Kidney (tissue), 14 donors: Measurements from ENCODE around the gene XRCC5. TPM values are rescaled to one million over a fixed set of nuclear protein-coding genes. Genes with fewer than 3 reads are reported as not detected.

Source experiments
- DNase-seq, 5 donors: peaks; one replicate each; pipeline ENCODE4 v3.0.0-alpha.2; 2013 to 2020
- FAIRE-seq: peaks from 2 replicates; lab custom pipeline; 2012; peaks lifted over from hg19 to GRCh38; lab: Jason Lieb, UNC
- H3K27ac ChIP-seq, 2 donors: one replicate each; pipeline ENCODE4 v1.7.0; 2013; ENCODE audit warnings: low read depth in 2 of 2, low read length in 2 of 2, inconsistent platforms in 1 of 2
- H3K27me3 ChIP-seq: one replicate; pipeline ENCODE4 v1.7.1; 2013; ENCODE audit warnings: low read length, inconsistent platforms; ENCODE audit not compliant: control insufficient read depth, insufficient read depth
- H3K36me3 ChIP-seq, 3 donors: one replicate each; pipeline versions ENCODE4 v1.7.0 to v1.7.1; 2013; ENCODE audit warnings: low read length in 3 of 3, control low read depth in 1 of 3, inconsistent platforms in 1 of 3; ENCODE audit not compliant: insufficient read depth in 3 of 3, control insufficient read depth in 2 of 3
- H3K4me1 ChIP-seq, 3 donors: one replicate each; pipeline versions ENCODE4 v1.7.0 to v1.7.1; 2013; ENCODE audit warnings: low read length in 3 of 3, inconsistent platforms in 1 of 3, low read depth in 1 of 3; ENCODE audit not compliant: control insufficient read depth in 2 of 3, insufficient read depth in 2 of 3
- H3K4me3 ChIP-seq, 3 donors: one replicate each; pipeline versions ENCODE4 v1.7.0 to v1.8.1; 2013; ENCODE audit warnings: low read length in 3 of 3, control low read depth in 1 of 3, inconsistent platforms in 1 of 3
- H3K9ac ChIP-seq, 3 donors: one replicate each; pipeline versions ENCODE4 v1.7.0 to v1.7.1; 2013; ENCODE audit warnings: low read length in 3 of 3, control low read depth in 1 of 3, inconsistent platforms in 1 of 3
- H3K9me3 ChIP-seq, 3 donors: one replicate each; pipeline versions ENCODE4 v1.7.0 to v1.7.1; 2013; ENCODE audit warnings: low read length in 3 of 3, control low read depth in 1 of 3, inconsistent platforms in 1 of 3; ENCODE audit not compliant: control insufficient read depth in 2 of 3, insufficient read depth in 1 of 3
- intact Hi-C: fragments of 100-400 bp; cut with DNase I; formaldehyde crosslinking; loops from one replicate; pipeline ENCODE4 v1.11.1; 2022
- polyA plus RNA-seq: library from polyadenylated mRNA; stranded (reverse); fragments of 350-450 nt; fragmentation: Illumina TruSeq; extraction: RNeasy Lipid Tissue Mini Kit (QIAGEN cat#74804); gene quantifications from one replicate; pipeline ENCODE4 v1.2.3, GENCODE V29; 2014; ENCODE audit warnings: low read depth, low replicate concordance; ENCODE audit not compliant: insufficient read depth
- total RNA-seq: library from RNA; stranded (reverse); fragmentation: NEBNext Ultra II Directional; extraction: Animal tissue kit (Norgen Biotek cat#: 25700); gene quantifications from one replicate; pipeline ENCODE4 v1.2.1, GENCODE V29; 2021
- TF ChIP-seq, protein P1 (sequence below): IDR thresholded peaks from 3 replicates; pipeline ENCODE4 v1.5.1; 2012; ENCODE audit warnings: mild to moderate bottlenecking, moderate library complexity, borderline replicate concordance; ENCODE audit not compliant: insufficient read depth; ENCODE audit errors: extremely low read depth
- donor health status: control.
- donor health status: control.
- donor health status: control.
- donor health status: control.
- donor health status: control.
- donor health status: DM: yes; HTN: yes; CAD: no.
- donor health status: Normal renal cell carcinoma (clear cell type).

XRCC5 gene
- total and polyA plus RNA-seq, 2 donors from 2014 or later = 90.7 to 265 TPM

DNA sequence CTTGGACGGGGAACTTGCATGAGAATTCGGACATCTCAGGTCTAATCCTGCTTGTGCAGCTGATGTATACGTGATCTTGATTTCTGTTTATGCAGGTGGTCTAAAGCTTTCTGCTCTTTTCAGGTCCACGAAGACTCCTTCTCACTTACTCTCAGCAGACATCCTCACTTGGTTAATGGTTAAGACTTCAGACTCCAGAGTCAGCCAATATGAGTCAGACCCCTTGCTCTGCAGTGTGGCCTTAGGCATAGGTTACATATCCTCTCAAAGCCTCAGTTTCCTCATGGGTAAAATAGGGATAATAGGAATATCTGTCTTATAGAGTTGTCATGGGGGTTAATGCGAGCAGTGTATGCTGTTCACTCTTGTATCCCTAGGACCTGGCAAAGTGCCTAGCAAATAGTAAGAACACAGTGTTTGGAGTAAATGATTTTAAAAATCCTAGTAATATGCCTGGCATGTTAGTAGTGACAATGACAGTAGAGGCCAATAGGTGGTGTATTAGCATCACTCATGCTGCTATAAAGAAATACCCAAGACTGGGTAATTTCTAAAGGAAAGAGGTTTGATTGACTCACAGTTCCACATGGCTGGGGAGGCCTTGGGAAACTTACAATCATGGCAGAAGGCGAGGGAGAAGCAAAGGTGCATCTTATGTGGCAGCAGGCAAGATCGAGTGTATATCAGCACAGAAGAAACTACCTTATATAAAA is 42.3 kb downstream of the XRCC5 start:
- FAIRE-seq (no peak), DNase-seq (no peak)
- intact Hi-C loops = no loop called here
- no peak overlapping the region for H3K27ac ChIP-seq
- no peak overlapping the region for H3K4me3 ChIP-seq
- TF ChIP-seq, protein P1, sequence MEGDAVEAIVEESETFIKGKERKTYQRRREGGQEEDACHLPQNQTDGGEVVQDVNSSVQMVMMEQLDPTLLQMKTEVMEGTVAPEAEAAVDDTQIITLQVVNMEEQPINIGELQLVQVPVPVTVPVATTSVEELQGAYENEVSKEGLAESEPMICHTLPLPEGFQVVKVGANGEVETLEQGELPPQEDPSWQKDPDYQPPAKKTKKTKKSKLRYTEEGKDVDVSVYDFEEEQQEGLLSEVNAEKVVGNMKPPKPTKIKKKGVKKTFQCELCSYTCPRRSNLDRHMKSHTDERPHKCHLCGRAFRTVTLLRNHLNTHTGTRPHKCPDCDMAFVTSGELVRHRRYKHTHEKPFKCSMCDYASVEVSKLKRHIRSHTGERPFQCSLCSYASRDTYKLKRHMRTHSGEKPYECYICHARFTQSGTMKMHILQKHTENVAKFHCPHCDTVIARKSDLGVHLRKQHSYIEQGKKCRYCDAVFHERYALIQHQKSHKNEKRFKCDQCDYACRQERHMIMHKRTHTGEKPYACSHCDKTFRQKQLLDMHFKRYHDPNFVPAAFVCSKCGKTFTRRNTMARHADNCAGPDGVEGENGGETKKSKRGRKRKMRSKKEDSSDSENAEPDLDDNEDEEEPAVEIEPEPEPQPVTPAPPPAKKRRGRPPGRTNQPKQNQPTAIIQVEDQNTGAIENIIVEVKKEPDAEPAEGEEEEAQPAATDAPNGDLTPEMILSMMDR = no peak
- H3K27me3 ChIP-seq = no peaks in the 10 kb centered on the region
- H3K9ac ChIP-seq = no peak overlapping the region
- H3K4me1 ChIP-seq = no peaks in the 10 kb centered on the region
- H3K36me3 ChIP-seq = peaks cover 18 to 66% (median 32%) of the 10 kb centered on the region in 3 donors
- no peaks in the 10 kb centered on the region for H3K9me3 ChIP-seq

DNA sequence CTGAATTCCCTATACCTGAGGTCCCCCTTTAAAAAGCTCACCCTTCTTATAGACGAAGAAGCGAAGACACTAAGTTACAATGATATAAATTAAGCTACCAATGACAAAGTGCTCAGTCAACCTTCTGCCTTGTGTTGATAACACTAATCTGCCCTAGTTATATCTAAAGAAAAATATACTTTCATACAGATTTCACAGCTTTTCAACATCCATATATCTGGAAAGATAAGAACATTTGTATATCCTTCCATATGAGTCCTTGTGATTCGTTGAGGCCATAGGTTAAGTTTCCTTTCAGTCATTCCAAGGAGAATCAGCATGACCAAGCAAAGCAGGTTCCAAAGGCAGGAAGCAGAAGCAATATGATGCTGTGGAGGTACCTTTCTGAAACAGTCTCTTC is 46.8 kb downstream of the XRCC5 start:
- intact Hi-C loops = no loop called here
- FAIRE-seq = no peak

DNA sequence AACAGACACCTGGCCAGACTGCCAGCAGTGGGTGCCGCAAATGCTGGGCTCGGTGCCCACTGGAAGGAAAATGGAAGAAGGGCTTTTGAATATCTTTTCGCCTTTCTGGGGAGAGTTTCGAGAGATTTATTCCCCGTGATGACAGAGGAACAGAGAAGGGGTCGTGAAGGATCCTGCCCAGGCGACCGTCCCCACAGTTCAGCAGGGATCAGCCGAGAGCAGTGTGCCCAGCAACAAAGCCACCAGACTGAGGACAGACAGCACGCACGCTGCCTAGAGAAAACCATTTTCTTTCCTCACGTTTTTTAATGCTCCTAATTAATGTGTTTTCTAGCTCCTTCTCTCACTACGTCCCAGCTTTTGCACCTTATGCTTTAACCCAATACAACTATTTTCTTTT is 47.7 kb downstream of the XRCC5 start:
- Histone ChIP-seq H3K36me3 (peaks cover 5 to 55% (median 29%) of the 10 kb centered on the region in 3 donors), H3K27me3 (no peaks in the 10 kb centered on the region), H3K27ac (no peak overlapping the region), H3K4me1 (no peaks in the 10 kb centered on the region), H3K9ac (no peak overlapping the region), H3K4me3 (no peak overlapping the region), H3K9me3 (no peaks in the 10 kb centered on the region)
- intact Hi-C loops = no loop called here
- DNase-seq (no peak), FAIRE-seq (no peak)
- TF ChIP-seq, protein P1 = no peak

More for the DNA sequence above, 46.8 kb downstream of the XRCC5 start:
- no peak overlapping the region for H3K4me3 ChIP-seq
- peaks cover 11 to 54% (median 24%) of the 10 kb centered on the region in 3 donors for H3K36me3 ChIP-seq
- no peaks in the 10 kb centered on the region for H3K4me1 ChIP-seq
- TF ChIP-seq, protein P1 = no peak
- H3K9ac ChIP-seq = no peak overlapping the region
- H3K9me3 ChIP-seq = no peaks in the 10 kb centered on the region
- DNase-seq = no peak
- no peak overlapping the region for H3K27ac ChIP-seq
- no peaks in the 10 kb centered on the region for H3K27me3 ChIP-seq
